HepG2 (cell line): ENCODE measurements around the gene RTEL1. TPM values are rescaled to one million over a fixed set of nuclear protein-coding genes. Genes with fewer than 3 reads are reported as not detected.

Experiments used
- CC2D1A ChIP-seq: sonication (generic); formaldehyde crosslinking; IDR thresholded peaks from 2 replicates; pipeline ENCODE4 v1.8.1; 2023; ENCODE audit warnings: mild to moderate bottlenecking, missing genetic modification reagents
- ELF3 ChIP-seq: IDR thresholded peaks from 2 replicates; pipeline ENCODE4 v1.6.1; 2016; ENCODE audit warnings: missing genetic modification reagents, missing compliant biosample characterization
- HES4 ChIP-seq: sonication (generic); formaldehyde crosslinking; IDR thresholded peaks from 2 replicates; pipeline ENCODE4 v1.9.0; 2021; ENCODE audit warnings: mild to moderate bottlenecking, missing genetic modification reagents, borderline replicate concordance
- HOXD1 ChIP-seq: sonication (generic); formaldehyde crosslinking; IDR thresholded peaks from 2 replicates; pipeline ENCODE4 v1.5.0; 2020; ENCODE audit warnings: missing genetic modification reagents
- KLF13 ChIP-seq: sonication (generic); formaldehyde crosslinking; IDR thresholded peaks from 2 replicates; pipeline ENCODE4 v1.4.0; 2020; ENCODE audit warnings: mild to moderate bottlenecking, missing genetic modification reagents
- KMT2B ChIP-seq: IDR thresholded peaks from 2 replicates; pipeline ENCODE4 v1.6.1; 2016; ENCODE audit warnings: missing genetic modification reagents, missing compliant biosample characterization
- ZBTB1 ChIP-seq: sonication (generic); formaldehyde crosslinking; IDR thresholded peaks from 2 replicates; pipeline ENCODE4 v1.4.0; 2020; ENCODE audit warnings: missing genetic modification reagents, borderline replicate concordance
- ZBTB8A ChIP-seq: sonication (generic); formaldehyde crosslinking; IDR thresholded peaks from 2 replicates; pipeline ENCODE4 v1.4.0; 2020; ENCODE audit warnings: mild to moderate bottlenecking, low read depth, missing genetic modification reagents, borderline replicate concordance
- ZFP90 ChIP-seq: sonication (generic); formaldehyde crosslinking; IDR thresholded peaks from 2 replicates; pipeline ENCODE4 v1.8.0; 2022; ENCODE audit warnings: missing genetic modification reagents, mild to moderate bottlenecking, inconsistent platforms, borderline replicate concordance
- ZNF136 ChIP-seq: sonication (generic); formaldehyde crosslinking; IDR thresholded peaks from 2 replicates; pipeline ENCODE4 v1.8.1; 2022; ENCODE audit warnings: low read depth, mild to moderate bottlenecking, moderate library complexity, missing genetic modification reagents
- ZNF543 ChIP-seq: sonication (generic); formaldehyde crosslinking; IDR thresholded peaks from 2 replicates; pipeline ENCODE4 v1.4.0; 2020; ENCODE audit warnings: mild to moderate bottlenecking, missing genetic modification reagents
- ZNF556 ChIP-seq: sonication (generic); formaldehyde crosslinking; IDR thresholded peaks from 2 replicates; pipeline ENCODE4 v1.4.0; 2020; ENCODE audit warnings: mild to moderate bottlenecking, missing genetic modification reagents, borderline replicate concordance
- ZNF7 ChIP-seq: IDR thresholded peaks from 2 replicates; pipeline ENCODE4 v1.6.1; 2016; ENCODE audit warnings: missing biosample characterization, missing genetic modification reagents
- ZNF775 ChIP-seq: sonication (generic); formaldehyde crosslinking; IDR thresholded peaks from 2 replicates; pipeline ENCODE4 v1.4.0; 2020; ENCODE audit warnings: missing genetic modification reagents, mild to moderate bottlenecking, moderate library complexity, borderline replicate concordance
- ZNF780A ChIP-seq: sonication (generic); formaldehyde crosslinking; IDR thresholded peaks from 2 replicates; pipeline ENCODE4 v1.8.0; 2022; ENCODE audit warnings: mild to moderate bottlenecking, missing genetic modification reagents, moderate library complexity
- ZSCAN20 ChIP-seq: sonication (generic); formaldehyde crosslinking; IDR thresholded peaks from 2 replicates; pipeline ENCODE4 v1.4.0; 2020; ENCODE audit warnings: missing genetic modification reagents, mild to moderate bottlenecking, borderline replicate concordance
- polyA plus RNA-seq, 8 experiments: library from polyadenylated mRNA; depleted of rRNA in 3 of 8; stranded (reverse) in 7 of 8; unstranded in 1 of 8; fragments of >200 nt; fragmentation: Illumina TruSeq in 4 of 8; extraction: Trizol in 4 of 8; gene quantifications; 2 replicates each; pipeline versions ENCODE4 v1.2.1 to v1.2.3, GENCODE V29; 2011 to 2016; ENCODE audit warnings: low read depth in 4 of 8, missing spikeins in 1 of 8, mixed read lengths in 1 of 8; ENCODE audit not compliant: insufficient read depth in 1 of 8
- total RNA-seq, 5 experiments: library from RNA; depleted of rRNA; stranded (reverse); fragments of >200 nt; fragmentation: Illumina TruSeq; extraction: Trizol; gene quantifications; 2 replicates each; pipeline ENCODE4 v1.2.3, GENCODE V29; 2016; ENCODE audit warnings: low read depth in 1 of 5
- TF ChIP-seq, protein P1 (sequence below): sonication (generic); formaldehyde crosslinking; conservative IDR thresholded peaks from 2 replicates; pipeline ENCODE4 v1.4.0; 2020; ENCODE audit warnings: missing genetic modification reagents
- TF ChIP-seq, protein P2 (sequence below): fragments of 450-650 bp; IDR thresholded peaks from 2 replicates; pipeline ENCODE4 v1.6.1; 2017
- TF ChIP-seq, protein P3 (sequence below): sonication (generic); formaldehyde crosslinking; IDR thresholded peaks from 2 replicates; pipeline ENCODE4 v1.8.1; 2023; ENCODE audit warnings: missing genetic modification reagents, mild to moderate bottlenecking, borderline replicate concordance
- TF ChIP-seq, protein P4 (sequence below): sonication (generic); formaldehyde crosslinking; IDR thresholded peaks from 2 replicates; pipeline ENCODE4 v1.8.0; 2022; ENCODE audit warnings: missing genetic modification reagents, mild to moderate bottlenecking, inconsistent platforms, borderline replicate concordance

Gene RTEL1
- total and polyA plus RNA-seq, 2 of the 13 experiments (the other 11 are each of a cell fraction or from before 2014, with no cell fraction given) = 21.8 to 36.4 TPM

DNA sequence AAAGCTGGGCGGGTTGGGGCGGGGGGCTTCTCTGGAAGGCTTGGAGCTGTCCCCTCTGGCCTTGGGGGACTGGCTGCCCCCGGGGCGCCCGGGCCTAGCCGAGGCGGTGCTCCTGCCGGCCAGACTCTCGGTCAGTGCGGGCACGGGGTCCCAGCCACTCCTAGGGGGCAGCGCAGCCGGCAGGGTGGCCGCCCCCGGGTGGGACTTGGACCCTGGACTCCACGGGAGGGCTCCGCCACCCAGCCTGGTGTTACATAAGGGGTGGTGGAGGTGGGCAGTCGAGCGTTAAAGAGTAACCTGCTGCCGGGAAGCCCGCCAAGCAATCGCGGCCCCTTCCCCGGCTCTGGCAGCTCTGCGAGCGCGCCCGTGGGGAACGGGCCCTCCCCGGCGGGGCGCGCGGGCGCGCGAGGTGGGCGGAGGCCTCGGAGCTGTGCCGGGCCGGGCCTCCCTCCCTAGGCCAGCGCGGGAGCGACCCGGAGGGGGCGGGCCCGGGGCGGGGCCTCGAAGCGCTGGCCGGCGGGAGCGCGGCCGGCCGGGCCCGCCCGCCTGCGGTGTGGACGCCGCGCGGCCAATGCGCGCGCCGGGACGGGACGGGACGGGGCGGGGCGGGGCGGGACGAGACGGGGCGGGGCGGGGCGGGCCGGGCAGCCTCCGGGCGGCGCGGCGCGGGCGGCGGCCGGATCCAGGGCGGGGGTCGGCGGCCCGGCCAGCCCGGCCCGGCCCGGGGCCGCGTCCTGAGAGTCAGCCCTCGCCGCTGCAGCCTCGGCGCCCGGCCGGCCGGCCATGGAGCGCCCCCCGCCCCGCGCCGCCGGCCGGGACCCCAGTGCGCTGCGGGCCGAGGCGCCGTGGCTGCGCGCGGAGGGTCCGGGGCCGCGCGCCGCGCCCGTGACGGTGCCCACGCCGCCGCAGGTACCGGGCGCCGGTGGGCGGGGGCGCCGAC, 81.3 kb downstream of the RTEL1 start, which contains the start of gene SLC2A4RG (continued):
- TF ChIP-seq ZNF543 = peak; percentile 45; the same call in 1 of the 2 replicates
- peak; percentile 88; the same call in 1 of the 2 replicates for TF ChIP-seq ZFP90
- TF ChIP-seq CC2D1A (CRISPR knock-in tag) = no peak
- TF ChIP-seq ZNF556 = peak; percentile 72
- peak; percentile 48; the same call in 1 of the 2 replicates for TF ChIP-seq ZBTB1
- no peak; the same call in 1 of the 2 replicates for TF ChIP-seq KMT2B (CRISPR knock-in tag)
- peak; percentile 99 for TF ChIP-seq ZSCAN20 (CRISPR knock-in tag)
- TF ChIP-seq ZNF136 = 0 out of 2 replicates have a peak, but pooled peaks have one; percentile 4
- 0 out of 2 replicates have a peak, but pooled peaks have one; percentile 41 for TF ChIP-seq KLF13 (CRISPR knock-in tag)
- TF ChIP-seq, protein P1, sequence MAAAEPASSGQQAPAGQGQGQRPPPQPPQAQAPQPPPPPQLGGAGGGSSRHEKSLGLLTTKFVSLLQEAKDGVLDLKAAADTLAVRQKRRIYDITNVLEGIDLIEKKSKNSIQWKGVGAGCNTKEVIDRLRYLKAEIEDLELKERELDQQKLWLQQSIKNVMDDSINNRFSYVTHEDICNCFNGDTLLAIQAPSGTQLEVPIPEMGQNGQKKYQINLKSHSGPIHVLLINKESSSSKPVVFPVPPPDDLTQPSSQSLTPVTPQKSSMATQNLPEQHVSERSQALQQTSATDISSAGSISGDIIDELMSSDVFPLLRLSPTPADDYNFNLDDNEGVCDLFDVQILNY = peak; percentile 76
- TF ChIP-seq, protein P2, sequence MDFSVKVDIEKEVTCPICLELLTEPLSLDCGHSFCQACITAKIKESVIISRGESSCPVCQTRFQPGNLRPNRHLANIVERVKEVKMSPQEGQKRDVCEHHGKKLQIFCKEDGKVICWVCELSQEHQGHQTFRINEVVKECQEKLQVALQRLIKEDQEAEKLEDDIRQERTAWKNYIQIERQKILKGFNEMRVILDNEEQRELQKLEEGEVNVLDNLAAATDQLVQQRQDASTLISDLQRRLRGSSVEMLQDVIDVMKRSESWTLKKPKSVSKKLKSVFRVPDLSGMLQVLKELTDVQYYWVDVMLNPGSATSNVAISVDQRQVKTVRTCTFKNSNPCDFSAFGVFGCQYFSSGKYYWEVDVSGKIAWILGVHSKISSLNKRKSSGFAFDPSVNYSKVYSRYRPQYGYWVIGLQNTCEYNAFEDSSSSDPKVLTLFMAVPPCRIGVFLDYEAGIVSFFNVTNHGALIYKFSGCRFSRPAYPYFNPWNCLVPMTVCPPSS = no peak
- TF ChIP-seq ZBTB8A (CRISPR knock-in tag) = no peak
- TF ChIP-seq ZNF7 (CRISPR knock-in tag) = no peak
- peak; percentile 68; the same call in 1 of the 2 replicates for TF ChIP-seq ZNF780A (CRISPR knock-in tag)
- TF ChIP-seq, protein P3, sequence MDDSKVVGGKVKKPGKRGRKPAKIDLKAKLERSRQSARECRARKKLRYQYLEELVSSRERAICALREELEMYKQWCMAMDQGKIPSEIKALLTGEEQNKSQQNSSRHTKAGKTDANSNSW = 0 out of 2 replicates have a peak, but pooled peaks have one; percentile 9
- TF ChIP-seq HOXD1 (CRISPR knock-in tag) = peak; percentile 95
- TF ChIP-seq ELF3 (CRISPR knock-in tag) = peak; percentile 63; the same call in 1 of the 2 replicates
- TF ChIP-seq ZNF775 (CRISPR knock-in tag) = no peak
- TF ChIP-seq, protein P4, sequence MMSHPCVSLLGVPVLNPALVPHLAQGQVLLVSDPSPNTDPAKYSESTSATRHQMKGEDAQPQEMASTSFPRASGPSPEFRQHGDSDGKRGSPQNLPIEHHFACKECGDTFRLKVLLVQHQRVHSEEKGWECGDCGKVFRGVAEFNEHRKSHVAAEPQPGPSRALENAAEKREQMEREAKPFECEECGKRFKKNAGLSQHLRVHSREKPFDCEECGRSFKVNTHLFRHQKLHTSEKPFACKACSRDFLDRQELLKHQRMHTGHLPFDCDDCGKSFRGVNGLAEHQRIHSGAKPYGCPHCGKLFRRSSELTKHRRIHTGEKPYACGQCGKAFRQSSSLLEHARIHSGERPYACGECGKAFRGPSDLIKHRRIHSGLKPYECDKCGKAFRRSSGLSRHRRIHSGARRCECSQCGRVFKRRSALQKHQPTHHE (CRISPR knock-in tag) = peak; percentile 38; the same call in 1 of the 2 replicates
- TF ChIP-seq HES4 (CRISPR knock-in tag) = peak; percentile 83; the same call in 1 of the 2 replicates
